Body of pancreas (tissue), 4 donors: ENCODE data around the gene OTUD3. TPM values are rescaled to one million over a fixed set of nuclear protein-coding genes. Genes with fewer than 3 reads are reported as not detected.
"Not testable (repeated sequence)": the region's sequence is repeated elsewhere in the genome, so short reads cannot be mapped to it uniquely, and the experiment has no call there.

Source experiments
- ATAC-seq: fragments of 150-250 bp; one replicate; pipeline ENCODE4 v1.9.1; 2016
- DNase-seq, 4 donors: peaks; one replicate each; pipeline ENCODE4 v3.0.0-alpha.2; 2019
- H3K27ac ChIP-seq, 4 donors: fragments of 200-600 bp; sonication (generic); 1 replicate in 3 of 4; 2 replicates in 1 of 4; pipeline versions ENCODE4 v1.5.1 to v1.6.1; 2016 to 2019; ENCODE audit warnings: mild to moderate bottlenecking in 1 of 4, mixed read lengths in 1 of 4, moderate library complexity in 1 of 4
- H3K27me3 ChIP-seq, 2 donors: fragments of 200-600 bp; sonication (generic); one replicate each; pipeline ENCODE4 v1.6.0; 2016; ENCODE audit warnings: mild to moderate bottlenecking in 1 of 2
- H3K36me3 ChIP-seq, 2 donors: fragments of 200-600 bp; sonication (generic); replicated peaks in 1 of 2; 2 replicates each; pipeline ENCODE4 v1.5.1; 2016; ENCODE audit warnings: low read depth in 2 of 2; ENCODE audit not compliant: insufficient read depth in 1 of 2
- H3K4me1 ChIP-seq: fragments of 200-600 bp; sonication (generic); one replicate; pipeline ENCODE4 v1.6.0; 2016
- H3K4me3 ChIP-seq, 2 donors: fragments of 200-600 bp; sonication (generic); 1 replicate in 1 of 2; 2 replicates in 1 of 2; pipeline ENCODE4 v1.5.1; 2016 to 2019
- H3K9me3 ChIP-seq, 3 donors: fragments of 200-600 bp; sonication (generic); 1 replicate in 2 of 3; 2 replicates in 1 of 3; pipeline ENCODE4 v1.5.1; 2016
- CTCF ChIP-seq, 7 experiments: fragments of 450-650 bp in 4 of 7; fragments of 200-600 bp in 3 of 7; sonication (generic) in 3 of 7; IDR thresholded peaks; one replicate each; pipeline ENCODE4 v1.5.1; 2016 to 2019; ENCODE audit warnings: antibody characterized with exemption in 7 of 7
- POLR2A ChIP-seq, 3 donors: fragments of 450-650 bp; IDR thresholded peaks; one replicate each; pipeline ENCODE4 v1.6.1; 2016; ENCODE audit warnings: antibody characterized with exemption in 3 of 3, mild to moderate bottlenecking in 2 of 3
- whole genome bisulfite sequencing, 2 donors: methylation state at CpG; one replicate each; pipeline ENCODE4 v1.1.5; 2017; 5-methylcytosine and 5-hydroxymethylcytosine counted together
- intact Hi-C: fragments of 100-400 bp; cut with DNase I; formaldehyde crosslinking; loops from one replicate; pipeline ENCODE4 v1.15.1; 2023
- total RNA-seq, 2 donors: library from RNA; depleted of rRNA; stranded (reverse); fragments of >200 nt; gene quantifications; one replicate each; pipeline ENCODE4 v1.1.0, GENCODE V29; 2016

The OTUD3 gene
- total RNA-seq, 2 donors from 2014 or later = 3.6 to 4.9 TPM

GRCh38 chr1:19925342-19926070, 43.3 kb downstream of the OTUD3 start:
- Histone ChIP-seq H3K36me3 (no peaks in the 10 kb centered on the region), H3K27ac (no peak overlapping the region), H3K4me1 (no peaks in the 10 kb centered on the region), H3K4me3 (no peak overlapping the region), H3K9me3 (no peaks in the 10 kb centered on the region), H3K27me3 (no peaks in the 10 kb centered on the region)
- DNase-seq (no peak), ATAC-seq (no peak)
- intact Hi-C loops = no loop called here
- 49 to 54% methylated on average over 7 of the region's 7 CpGs for WGBS, 2 donors
- TF ChIP-seq POLR2A (IDR thresholded peaks at IDR 0.05) (no peak), CTCF (IDR thresholded peaks at IDR 0.05) (no peak)

GRCh38 chr1:19926296-19927129, 44.3 kb downstream of the OTUD3 start:
- Histone ChIP-seq H3K4me3 (no peak overlapping the region), H3K36me3 (no peaks in the 10 kb centered on the region), H3K4me1 (no peaks in the 10 kb centered on the region), H3K27me3 (no peaks in the 10 kb centered on the region), H3K9me3 (no peaks in the 10 kb centered on the region), H3K27ac (no peak overlapping the region)
- ATAC-seq (no peak), DNase-seq (no peak)
- intact Hi-C loops = no loop called here
- WGBS, 2 donors = 55 to 62% methylated on average over 8 of the region's 8 CpGs
- TF ChIP-seq POLR2A (IDR thresholded peaks at IDR 0.05) = no peak
- no peak for TF ChIP-seq CTCF (IDR thresholded peaks at IDR 0.05)

GRCh38 chr1:19927130-19927421, 44.9 kb downstream of the OTUD3 start:
- H3K4me1 ChIP-seq, ATAC-seq, H3K27me3 ChIP-seq, DNase-seq, H3K27ac ChIP-seq, H3K9me3 ChIP-seq, H3K4me3 ChIP-seq, H3K36me3 ChIP-seq, intact Hi-C loops: not testable (repeated sequence)
- WGBS, 2 donors = 44 to 54% methylated on average over 3 of the region's 3 CpGs

DNA sequence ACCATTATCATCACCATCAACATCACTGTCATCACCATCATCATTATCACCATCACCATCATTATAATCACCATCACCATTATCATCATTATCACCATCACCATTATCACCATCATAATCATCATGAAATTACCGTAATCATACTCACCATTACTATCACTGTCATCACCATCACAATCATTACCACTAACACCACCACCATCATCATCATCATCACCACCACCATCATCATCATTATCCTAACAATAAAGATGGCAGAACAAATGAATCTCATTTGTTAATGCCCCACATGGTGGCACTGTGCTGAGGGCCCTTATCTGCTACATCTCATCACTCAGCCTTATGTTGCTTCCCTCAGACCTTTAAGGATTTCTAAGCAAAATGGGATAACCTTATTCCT, 50.7 kb downstream of the OTUD3 start:
- no peaks in the 10 kb centered on the region for H3K9me3 ChIP-seq
- no peaks in the 10 kb centered on the region for H3K36me3 ChIP-seq
- ATAC-seq (no peak), DNase-seq (no peak)
- H3K27me3 ChIP-seq = no peaks in the 10 kb centered on the region
- WGBS, 2 donors = 0% methylated on average over 1 of the region's 1 CpG
- no peak overlapping the region for H3K4me3 ChIP-seq
- H3K4me1 ChIP-seq = no peaks in the 10 kb centered on the region
- no peak for TF ChIP-seq CTCF (IDR thresholded peaks at IDR 0.05)
- TF ChIP-seq POLR2A (IDR thresholded peaks at IDR 0.05) = no peak
- no peak overlapping the region for H3K27ac ChIP-seq
- intact Hi-C loops = no loop called here

GRCh38 chr1:19934336-19934735, 52.1 kb downstream of the OTUD3 start:
- no peaks in the 10 kb centered on the region for H3K36me3 ChIP-seq
- no peaks in the 10 kb centered on the region for H3K27me3 ChIP-seq
- DNase-seq (no peak), ATAC-seq (no peak)
- H3K9me3 ChIP-seq = no peaks in the 10 kb centered on the region
- TF ChIP-seq CTCF (IDR thresholded peaks at IDR 0.05) = no peak
- no peak for TF ChIP-seq POLR2A (IDR thresholded peaks at IDR 0.05)
- H3K4me1 ChIP-seq = no peaks in the 10 kb centered on the region
- intact Hi-C loops = no loop called here
- no peak overlapping the region for H3K4me3 ChIP-seq
- H3K27ac ChIP-seq = no peak overlapping the region
- WGBS, 2 donors = 75 to 79% methylated on average over 7 of the region's 7 CpGs
